Keratinocyte (primary cell): Measurements from ENCODE around the gene ATP11A. TPM values are rescaled to one million over a fixed set of nuclear protein-coding genes. Genes with fewer than 3 reads are reported as not detected.

Experiments
- DNase-seq: peaks from one replicate; pipeline ENCODE4 v3.0.0-alpha.2; 2011; ENCODE audit warnings: low read depth, missing footprints, low spot score
- FAIRE-seq: peaks from 2 replicates; lab custom pipeline; 2011; peaks lifted over from hg19 to GRCh38; lab: Jason Lieb, UNC
- H2AFZ ChIP-seq: 2 replicates; pipeline ENCODE4 v1.6.0; 2012; ENCODE audit warnings: low read length, control low read depth, inconsistent platforms; ENCODE audit not compliant: control insufficient read depth
- H3K27ac ChIP-seq: 2 replicates; pipeline ENCODE4 v1.5.1; 2011; ENCODE audit warnings: low read length; ENCODE audit not compliant: control insufficient read depth, insufficient read depth
- H3K27me3 ChIP-seq: 3 replicates; pipeline ENCODE4 v1.6.0; 2011; ENCODE audit warnings: low read length; ENCODE audit not compliant: control insufficient read depth, insufficient read depth; ENCODE audit errors: extremely low read depth
- H3K36me3 ChIP-seq, 2 experiments: 2 replicates in 1 of 2; 3 replicates in 1 of 2; pipeline ENCODE4 v1.5.1; 2011; ENCODE audit warnings: low read length in 2 of 2, mild to moderate bottlenecking in 1 of 2; ENCODE audit not compliant: control insufficient read depth in 2 of 2, insufficient read depth in 2 of 2; ENCODE audit errors: extremely low read depth in 1 of 2
- H3K4me1 ChIP-seq: 3 replicates; pipeline ENCODE4 v1.5.1; 2011; ENCODE audit warnings: low read length; ENCODE audit not compliant: control insufficient read depth, insufficient read depth; ENCODE audit errors: extremely low read depth
- H3K4me2 ChIP-seq: 3 replicates; pipeline ENCODE4 v1.6.0; 2011; ENCODE audit warnings: low read depth, low read length; ENCODE audit not compliant: control insufficient read depth, insufficient read depth; ENCODE audit errors: extremely low read depth
- H3K4me3 ChIP-seq, 3 experiments: fragments of 200-600 bp in 1 of 3; sonication (generic) in 1 of 3; 2 replicates in 2 of 3; 3 replicates in 1 of 3; pipeline ENCODE4 v1.5.1; 2011 to 2016; ENCODE audit warnings: low read length in 3 of 3, mild to moderate bottlenecking in 3 of 3, control low read depth in 2 of 3, inconsistent platforms in 1 of 3, low read depth in 1 of 3, mixed read lengths in 1 of 3, mixed run types in 1 of 3, moderate library complexity in 1 of 3; ENCODE audit not compliant: control insufficient read depth in 2 of 3, insufficient read depth in 2 of 3; ENCODE audit errors: extremely low read depth in 1 of 3
- H3K79me2 ChIP-seq: 2 replicates; pipeline ENCODE4 v1.6.0; 2012; ENCODE audit warnings: low read length; ENCODE audit not compliant: control insufficient read depth, insufficient read depth
- H3K9ac ChIP-seq: 3 replicates; pipeline ENCODE4 v1.6.0; 2011; ENCODE audit warnings: low read length; ENCODE audit not compliant: control insufficient read depth, insufficient read depth; ENCODE audit errors: extremely low read depth
- H3K9me1 ChIP-seq: 3 replicates; pipeline ENCODE4 v1.6.0; 2011; ENCODE audit warnings: low read length; ENCODE audit not compliant: control insufficient read depth, insufficient read depth; ENCODE audit errors: extremely low read depth
- H3K9me3 ChIP-seq: 2 replicates; pipeline ENCODE4 v1.5.1; 2012; ENCODE audit warnings: low read depth, low read length; ENCODE audit not compliant: control insufficient read depth
- H4K20me1 ChIP-seq: 3 replicates; pipeline ENCODE4 v1.6.0; 2011; ENCODE audit warnings: low read length; ENCODE audit not compliant: control insufficient read depth, insufficient read depth; ENCODE audit errors: extremely low read depth
- CTCF ChIP-seq, 3 experiments: IDR thresholded peaks in 1 of 3; conservative IDR thresholded peaks in 1 of 3; optimal IDR thresholded peaks in 1 of 3; 2 replicates in 2 of 3; 3 replicates in 1 of 3; pipeline versions ENCODE3 to v1.5.1; 2011; ENCODE audit warnings: low read length in 3 of 3, mild to moderate bottlenecking in 3 of 3, moderate library complexity in 2 of 3, control low read depth in 1 of 3, inconsistent platforms in 1 of 3; ENCODE audit not compliant: insufficient read depth in 2 of 3; ENCODE audit errors: extremely low read depth in 1 of 3
- EZH2 ChIP-seq: IDR thresholded peaks from one replicate; pipeline ENCODE4 v1.6.1; 2012; ENCODE audit warnings: inconsistent platforms, mild to moderate bottlenecking, low read length, moderate library complexity
- dilution Hi-C: fragments of 300-500 bp; cut with MboI; formaldehyde crosslinking; loops from one replicate; pipeline ENCODE4 v1.7.0; 2020; ENCODE audit warnings: low sequenced_read_pairs; ENCODE audit not compliant: extremely low pct_ligation_motif_present
- polyA plus RNA-seq, 5 experiments: library from polyadenylated mRNA; depleted of rRNA in 3 of 5; stranded (reverse) in 3 of 5; stranded (forward) in 1 of 5; unstranded in 1 of 5; fragments of >200 nt; gene quantifications; 1 replicate in 1 of 5; 2 replicates in 3 of 5; 3 replicates in 1 of 5; pipeline versions ENCODE4 v1.2.1 to v1.2.3, GENCODE V29; 2011 to 2012; ENCODE audit warnings: missing spikeins in 2 of 5, low read depth in 1 of 5, low replicate concordance in 1 of 5

Gene ATP11A
- polyA plus RNA-seq, 1 donor (not counting 4 experiments of a cell fraction or from before 2014, with no cell fraction given), result 4.3 TPM

DNA sequence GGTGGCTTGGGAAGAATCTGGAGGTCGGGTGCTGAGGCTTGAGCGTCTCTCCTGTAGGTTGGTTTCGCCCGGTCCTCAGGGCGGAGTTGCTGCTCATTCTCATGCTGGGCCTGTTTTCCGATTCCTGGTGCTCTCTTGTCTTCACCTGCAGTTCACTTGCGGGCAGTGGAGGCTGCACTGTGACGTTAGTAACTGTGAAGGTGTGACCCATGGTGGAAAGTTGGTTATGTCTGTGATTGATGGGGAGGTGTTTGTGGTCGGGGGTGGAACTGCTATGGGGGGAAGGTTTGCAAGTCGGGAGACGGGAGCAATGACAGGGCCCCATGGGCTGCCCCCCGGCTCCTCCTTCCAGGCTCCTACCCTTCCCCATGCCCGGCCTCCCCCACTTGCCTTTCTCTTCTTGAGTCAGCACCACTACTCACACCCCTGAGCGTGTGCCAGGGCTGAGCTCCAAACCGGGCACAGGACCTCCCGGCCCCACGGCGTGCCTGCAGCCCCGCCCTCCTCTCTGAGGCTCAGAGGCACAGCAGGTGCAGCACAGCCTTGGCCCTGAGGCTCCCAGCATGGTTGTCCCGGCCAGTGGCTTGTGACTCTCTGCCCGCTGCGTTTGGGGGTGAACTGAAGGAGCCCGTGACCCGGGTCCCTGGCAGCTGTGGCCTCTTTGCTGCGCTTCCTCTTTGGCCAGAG is 79.1 kb downstream of the ATP11A start:
- H3K4me3 ChIP-seq, result no peak overlapping the region
- no peak overlapping the region for H2AFZ ChIP-seq
- no peaks in the 10 kb centered on the region for H4K20me1 ChIP-seq
- no peak overlapping the region for H3K4me2 ChIP-seq
- H3K79me2 ChIP-seq, result no peaks in the 10 kb centered on the region
- no peaks in the 10 kb centered on the region for H3K36me3 ChIP-seq
- no peaks in the 10 kb centered on the region for H3K9me1 ChIP-seq
- peaks cover 10% of the 10 kb centered on the region for H3K4me1 ChIP-seq
- H3K27ac ChIP-seq, result no peak overlapping the region
- TF ChIP-seq CTCF (optimal IDR thresholded peaks at IDR 0.05 in 1 of 3, IDR thresholded peaks at IDR 0.05 in 1 of 3, conservative IDR thresholded peaks at IDR 0.05 in 1 of 3; ENCODE audit: extremely low read depth in 1 of 3, insufficient read depth in 2 of 3, low read length in 3 of 3) (no peak), EZH2 (no peak)
- FAIRE-seq, result no peak
- H3K27me3 ChIP-seq, result no peaks in the 10 kb centered on the region
- no peaks in the 10 kb centered on the region for H3K9me3 ChIP-seq
- no peak overlapping the region for H3K9ac ChIP-seq
- dilution Hi-C loops, result no loop called here
- DNase-seq, result no peak

GRCh38 chr13:112769615-112770014 is 79.8 kb downstream of the ATP11A start:
- no peak overlapping the region for H3K27ac ChIP-seq
- TF ChIP-seq CTCF (optimal IDR thresholded peaks at IDR 0.05 in 1 of 3, IDR thresholded peaks at IDR 0.05 in 1 of 3, conservative IDR thresholded peaks at IDR 0.05 in 1 of 3; ENCODE audit: extremely low read depth in 1 of 3, insufficient read depth in 2 of 3, low read length in 3 of 3) (no peak), EZH2 (no peak)
- no peaks in the 10 kb centered on the region for H3K27me3 ChIP-seq
- dilution Hi-C loops, result no loop called here
- no peak overlapping the region for H3K4me2 ChIP-seq
- H3K36me3 ChIP-seq, result no peaks in the 10 kb centered on the region
- peaks cover 14% of the 10 kb centered on the region for H3K4me1 ChIP-seq
- peaks cover 1% of the 10 kb centered on the region for H3K79me2 ChIP-seq
- H3K9ac ChIP-seq, result no peak overlapping the region
- no peak for FAIRE-seq
- H2AFZ ChIP-seq, result no peak overlapping the region
- no peaks in the 10 kb centered on the region for H3K9me1 ChIP-seq
- no peak overlapping the region for H3K4me3 ChIP-seq
- H3K9me3 ChIP-seq, result no peaks in the 10 kb centered on the region
- H4K20me1 ChIP-seq, result no peaks in the 10 kb centered on the region
- DNase-seq, result no peak
